Left lung (tissue), 10 donors: ENCODE data around the gene SP8. TPM values are rescaled to one million over a fixed set of nuclear protein-coding genes. Genes with fewer than 3 reads are reported as not detected.

Experiments
- ATAC-seq: fragments of 200-7000 bp; cut with Tn5 transposase; one replicate; pipeline ENCODE4 v1.9.1; 2020; ENCODE audit warnings: moderate library complexity
- DNase-seq, 4 donors: peaks; one replicate each; pipeline ENCODE4 v3.0.0-alpha.2; 2013 to 2020
- H3K27ac ChIP-seq, 2 donors: fragments of 200-600 bp; sonication (generic) in 1 of 2; one replicate each; pipeline versions ENCODE4 v1.5.0 to v1.8.0; 2020 to 2021
- H3K27me3 ChIP-seq, 2 donors: fragments of 200-600 bp; sonication (generic) in 1 of 2; one replicate each; pipeline versions ENCODE4 v1.5.0 to v1.8.0; 2020 to 2021
- H3K36me3 ChIP-seq, 2 donors: fragments of 200-600 bp; sonication (generic) in 1 of 2; one replicate each; pipeline versions ENCODE4 v1.5.0 to v1.8.0; 2020 to 2021
- H3K4me1 ChIP-seq, 2 donors: fragments of 200-600 bp; one replicate each; pipeline ENCODE4 v1.8.0; 2021
- H3K4me3 ChIP-seq, 2 donors: fragments of 200-600 bp; sonication (generic) in 1 of 2; one replicate each; pipeline versions ENCODE4 v1.5.0 to v1.8.0; 2020 to 2021; ENCODE audit warnings: mild to moderate bottlenecking in 1 of 2
- H3K9me3 ChIP-seq, 2 donors: fragments of 200-600 bp; sonication (generic) in 1 of 2; one replicate each; pipeline versions ENCODE4 v1.5.0 to v1.8.0; 2020 to 2021
- intact Hi-C, 2 donors: fragments of 100-400 bp; cut with DNase I; formaldehyde crosslinking; loops; one replicate each; pipeline versions ENCODE4 v1.11.2 to v1.14.2; 2022
- polyA plus RNA-seq, 6 donors: library from polyadenylated mRNA; unstranded; fragments of 120-200 nt; gene quantifications; one replicate each; pipeline ENCODE4 v1.2.1, GENCODE V29; 2013; ENCODE audit not compliant: insufficient read length in 6 of 6
- total RNA-seq, 2 donors: library from RNA; stranded (reverse); fragmentation: NEBNext Ultra II Directional; extraction: Animal tissue kit (Norgen Biotek cat#: 25700); gene quantifications; one replicate each; pipeline ENCODE4 v1.2.1, GENCODE V29; 2021
- TF ChIP-seq, protein P1 (sequence below), 2 donors: fragments of 200-600 bp; sonication (generic) in 1 of 2; IDR thresholded peaks; one replicate each; pipeline versions ENCODE4 v1.5.0 to v1.8.0; 2021; ENCODE audit warnings: antibody characterized with exemption in 2 of 2
- donor health status: DM: no; HTN: yes; CAD: no.
- donor health status: DM: no; HTN: no; CAD: no.

Gene SP8
- total and polyA plus RNA-seq, 8 donors: not detected

DNA sequence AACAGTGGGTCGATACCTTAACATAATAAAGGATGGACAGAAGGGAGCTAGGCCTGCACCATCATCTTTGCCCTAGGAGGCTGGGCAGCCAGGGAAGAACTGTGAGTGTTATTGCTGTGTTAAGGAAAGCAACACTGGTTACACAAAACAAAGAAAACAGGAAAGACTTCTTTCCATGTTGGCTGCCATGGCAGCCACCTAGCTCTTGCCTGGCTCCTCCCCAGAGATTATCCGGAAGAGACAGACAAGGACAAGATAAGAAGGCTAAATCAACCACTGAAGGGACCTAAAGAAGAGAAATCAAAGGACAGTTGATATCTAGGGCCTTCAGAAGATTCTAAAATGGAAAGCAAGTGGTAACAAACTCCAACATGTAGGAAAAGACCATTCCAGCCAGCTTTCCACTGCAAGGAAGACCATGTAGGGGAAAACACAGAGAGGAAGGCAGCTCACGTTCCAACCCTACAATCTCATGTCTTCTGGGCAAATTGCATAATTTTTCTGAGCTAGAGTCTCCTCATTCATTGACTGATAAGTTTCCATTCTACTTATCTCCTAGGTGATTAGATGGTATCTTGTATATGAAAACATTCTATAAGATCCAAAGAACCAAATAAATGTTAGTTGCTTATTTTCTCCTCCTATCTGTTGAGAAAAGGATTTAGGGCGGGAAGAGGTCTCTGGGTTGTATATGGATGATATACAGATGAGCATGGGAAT lies 51.2 kb downstream of the SP8 start:
- intact Hi-C loops: no loop called here
- DNase-seq: no peak
- no peak for ATAC-seq
- Histone ChIP-seq H3K4me3 (no peak overlapping the region), H3K4me1 (no peaks in the 10 kb centered on the region), H3K9me3 (no peaks in the 10 kb centered on the region), H3K36me3 (no peaks in the 10 kb centered on the region), H3K27ac (no peak overlapping the region), H3K27me3 (no peaks in the 10 kb centered on the region)
- TF ChIP-seq, protein P1, sequence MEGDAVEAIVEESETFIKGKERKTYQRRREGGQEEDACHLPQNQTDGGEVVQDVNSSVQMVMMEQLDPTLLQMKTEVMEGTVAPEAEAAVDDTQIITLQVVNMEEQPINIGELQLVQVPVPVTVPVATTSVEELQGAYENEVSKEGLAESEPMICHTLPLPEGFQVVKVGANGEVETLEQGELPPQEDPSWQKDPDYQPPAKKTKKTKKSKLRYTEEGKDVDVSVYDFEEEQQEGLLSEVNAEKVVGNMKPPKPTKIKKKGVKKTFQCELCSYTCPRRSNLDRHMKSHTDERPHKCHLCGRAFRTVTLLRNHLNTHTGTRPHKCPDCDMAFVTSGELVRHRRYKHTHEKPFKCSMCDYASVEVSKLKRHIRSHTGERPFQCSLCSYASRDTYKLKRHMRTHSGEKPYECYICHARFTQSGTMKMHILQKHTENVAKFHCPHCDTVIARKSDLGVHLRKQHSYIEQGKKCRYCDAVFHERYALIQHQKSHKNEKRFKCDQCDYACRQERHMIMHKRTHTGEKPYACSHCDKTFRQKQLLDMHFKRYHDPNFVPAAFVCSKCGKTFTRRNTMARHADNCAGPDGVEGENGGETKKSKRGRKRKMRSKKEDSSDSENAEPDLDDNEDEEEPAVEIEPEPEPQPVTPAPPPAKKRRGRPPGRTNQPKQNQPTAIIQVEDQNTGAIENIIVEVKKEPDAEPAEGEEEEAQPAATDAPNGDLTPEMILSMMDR (IDR thresholded peaks at IDR 0.05): no peak

Other genes with a start within 250 kb of the SP8 start
- under 1 TPM in 1 of 2 donors, not detected in 1; 0.47 TPM for gene ABCB5, start 171.2 kb downstream of the SP8 start, total RNA-seq
- gene ABCB5, start 171.2 kb downstream of the SP8 start, polyA plus RNA-seq: under 1 TPM in 4 of 6 donors, not detected in 2; 0.04 to 0.07 (median 0.06) TPM